Left lobe of liver (tissue), 2 donors: ENCODE measurements around the gene PSMD3. TPM values are rescaled to one million over a fixed set of nuclear protein-coding genes. Genes with fewer than 3 reads are reported as not detected.
"Not testable (repeated sequence)": the region's sequence is repeated elsewhere in the genome, so short reads cannot be mapped to it uniquely, and the experiment has no call there.

Experiments
- ATAC-seq: fragments of 200-7000 bp; cut with Tn5 transposase; one replicate; pipeline ENCODE4 v1.9.1; 2020; ENCODE audit warnings: mild to moderate bottlenecking, moderate library complexity
- DNase-seq: peaks from one replicate; pipeline ENCODE4 v3.0.0-alpha.2; 2020; ENCODE audit warnings: low spot score
- total RNA-seq: library from RNA; stranded (reverse); gene quantifications from one replicate; pipeline ENCODE4 v1.2.1, GENCODE V29; 2021
- donor health status: DM: no; HTN: no; CAD: no; lungs with moderate emphysema.
- donor health status: DM: no; HTN: yes; CAD: no.

The PSMD3 gene
- total RNA-seq, 1 donor from 2014 or later: 52.4 TPM

- DNase-seq (no peak), ATAC-seq (no peak)
Observed at GRCh38 chr17:39995438-39995837, 14.8 kb downstream of the PSMD3 start.

- DNase-seq (no peak), ATAC-seq (no peak)
Observed at GRCh38 chr17:39996162-39996561, 15.6 kb downstream of the PSMD3 start.

- DNase-seq (peak; percentile 92), ATAC-seq (peak; percentile 95)
Observed at GRCh38 chr17:39996800-39997199, 16.2 kb downstream of the PSMD3 start.

GRCh38 chr17:39997543-39997942 lies 16.9 kb downstream of the PSMD3 start:
- no peak for ATAC-seq
- DNase-seq: no peak

- ATAC-seq (no peak), DNase-seq (no peak)
Observed at GRCh38 chr17:39999067-39999466, 18.5 kb downstream of the PSMD3 start.

GRCh38 chr17:40000161-40000560 lies 19.6 kb downstream of the PSMD3 start:
- ATAC-seq: no peak
- no peak for DNase-seq

GRCh38 chr17:40001335-40001734 lies 20.7 kb downstream of the PSMD3 start:
- not testable (repeated sequence) for DNase-seq, ATAC-seq

- ATAC-seq (no peak), DNase-seq (no peak)
Observed at GRCh38 chr17:40004072-40004471, 23.5 kb downstream of the PSMD3 start.

GRCh38 chr17:40004712-40005111 lies 24.1 kb downstream of the PSMD3 start:
- DNase-seq (no peak), ATAC-seq (no peak)

- DNase-seq: no peak
- ATAC-seq: no peak
Observed at GRCh38 chr17:40005520-40005919, 24.9 kb downstream of the PSMD3 start.

- not testable (repeated sequence) for DNase-seq, ATAC-seq
Observed at GRCh38 chr17:40010946-40011500, 30.4 kb downstream of the PSMD3 start.

GRCh38 chr17:40012017-40012647 lies 31.5 kb downstream of the PSMD3 start:
- DNase-seq, ATAC-seq: not testable (repeated sequence)

- ATAC-seq (no peak), DNase-seq (no peak)
Observed at GRCh38 chr17:40014375-40014980, 33.9 kb downstream of the PSMD3 start.

- DNase-seq: no peak
- no peak for ATAC-seq
Observed at GRCh38 chr17:40015005-40015997, 34.7 kb downstream of the PSMD3 start, which contains the start of gene CSF3. Gene CSF3, plus strand, starts transcription at chr17:40015440. Its CDS starts 35 bp downstream, at chr17:40015475.

GRCh38 chr17:40015998-40016985 lies 35.7 kb downstream of the PSMD3 start:
- DNase-seq (no peak), ATAC-seq (no peak)

GRCh38 chr17:40017422-40018080 lies 36.9 kb downstream of the PSMD3 start:
- ATAC-seq: no peak
- DNase-seq: no peak

GRCh38 chr17:40018211-40019121 lies 37.9 kb downstream of the PSMD3 start:
- ATAC-seq (peak; percentile 37), DNase-seq (no peak)
